ENCODE results near the gene ANTXRL. TPM values are rescaled to one million over a fixed set of nuclear protein-coding genes. Genes with fewer than 3 reads are reported as not detected.
A peak's percentile ranks its signal among the peaks of the same experiment; 100 is the strongest.

The ANTXRL gene
- total and polyA plus RNA-seq, 2 of the 8 experiments (the other 6 are each of a cell fraction or from before 2014, with no cell fraction given) = not detected

- POLR2A ChIA-PET (ENCODE audit: partially characterized antibody) = no interaction called here
- H2AFZ ChIP-seq (ENCODE audit: low read length) = peak overlapping the region; percentile 22; the same call in 1 of the 2 replicates
- H3K4ac ChIP-seq (replicated peaks; ENCODE audit: insufficient read length, low read depth, low read length) = no peak overlapping the region
- H4K91ac ChIP-seq (replicated peaks; ENCODE audit: insufficient read length, low read length) = no peak overlapping the region
- H2AK5ac ChIP-seq (ENCODE audit: low read depth, low read length) = no peak overlapping the region
- no peak overlapping the region for H3K4me3 ChIP-seq (ENCODE audit: extremely low read depth in 1 of 4, insufficient read depth in 2 of 4, low read depth in 3 of 4, low read length in 4 of 4)
- no peak overlapping the region for H3K56ac ChIP-seq (replicated peaks; ENCODE audit: insufficient read length, low read depth, low read length)
- 73% methylated on average over 2 of the region's 2 CpGs; no CpG with 5 or more reads in 1 of the 2 experiments for WGBS, 2 experiments (ENCODE audit: extremely low coverage in 1 of 2, insufficient coverage in 1 of 2, insufficient read length in 1 of 2, insufficient replicate concordance in 2 of 2, low coverage in 1 of 2, low lambda C conversion rate in 2 of 2, missing lambda C conversion rate in 1 of 2)
- H2BK20ac ChIP-seq (ENCODE audit: low read length) = no peak overlapping the region
- H3K14ac ChIP-seq (ENCODE audit: insufficient read length) = no peak overlapping the region
- no peaks in the 10 kb centered on the region for H3K4me1 ChIP-seq (replicated peaks in 1 of 4; ENCODE audit: control insufficient read depth in 3 of 4, insufficient read depth in 4 of 4, low read length in 3 of 4)
- no peak overlapping the region for H2BK12ac ChIP-seq (ENCODE audit: low read depth, low read length)
- no peak overlapping the region for H3K18ac ChIP-seq (ENCODE audit: extremely low read depth, low read length)
- FAIRE-seq (no peak), DNase-seq (ENCODE audit: low read depth in 1 of 2, low spot score in 2 of 2) (peak in 1 of 2 experiments; percentile 30)
- no peaks in the 10 kb centered on the region for H3K79me1 ChIP-seq (ENCODE audit: low read depth, low read length)
- H2BK5ac ChIP-seq (ENCODE audit: low read depth, low read length) = no peak overlapping the region
- no peak overlapping the region for H3K23ac ChIP-seq (ENCODE audit: insufficient read length)
- H3K36me3 ChIP-seq (ENCODE audit: control insufficient read depth in 2 of 4, insufficient read depth in 4 of 4, low read length in 3 of 4) = no peaks in the 10 kb centered on the region
- H3K27ac ChIP-seq (ENCODE audit: low read depth, low read length) = no peak overlapping the region
- H2BK15ac ChIP-seq (ENCODE audit: low read length) = peak overlapping the region; percentile 36; the same call in 1 of the 2 replicates
- no peaks in the 10 kb centered on the region for H4K20me1 ChIP-seq (replicated peaks in 1 of 2; ENCODE audit: control insufficient read depth in 1 of 2, insufficient read depth in 2 of 2, low read length in 2 of 2)
- no peaks in the 10 kb centered on the region; a peak in 1 of 7 replicates for H3K27me3 ChIP-seq (replicated peaks in 1 of 4; ENCODE audit: control insufficient read depth in 3 of 4, extremely low read depth in 1 of 4, insufficient read depth in 3 of 4, low read length in 3 of 4)
- H4K5ac ChIP-seq (ENCODE audit: insufficient read length, low read depth, low read length) = no peak overlapping the region
- no peak overlapping the region for H4K8ac ChIP-seq (ENCODE audit: extremely low read depth, insufficient read depth, low read length)
- no peaks in the 10 kb centered on the region for H3K9me3 ChIP-seq (ENCODE audit: insufficient read depth in 2 of 2, low read depth in 1 of 2, low read length in 1 of 2)
- no peaks in the 10 kb centered on the region for H3K23me2 ChIP-seq (ENCODE audit: low read depth, low read length)
- no peaks in the 10 kb centered on the region for H3K79me2 ChIP-seq (ENCODE audit: control insufficient read depth in 1 of 2, insufficient read depth in 2 of 2, low read length in 2 of 2)
- TF ChIP-seq CTCF (IDR thresholded peaks at IDR 0.05; ENCODE audit: control extremely low read depth in 1 of 3, insufficient read depth in 1 of 3, low read depth in 1 of 3, low read length in 3 of 3) = peak in 1 of 3 experiments; percentile 1; a peak in 1 of 4 replicates
- no peak for TF ChIP-seq SP1 (IDR thresholded peaks at IDR 0.05; ENCODE audit: low read depth, low read length)
- CTCF ChIA-PET (ENCODE audit: partially characterized antibody) = interaction anchor here (1.1 to 10.3 kb wide), 3 partner anchors 14 to 17 kb away, joined by 3 to 93 read pairs (median 6); no protein-coding TSS in a partner anchor
- no peak overlapping the region for H3K4me2 ChIP-seq (ENCODE audit: insufficient read depth in 1 of 2, low read depth in 2 of 2, low read length in 2 of 2)
- no peak overlapping the region; a peak in 1 of 7 replicates for H3K9ac ChIP-seq (replicated peaks in 1 of 4; ENCODE audit: extremely low read depth in 1 of 4, low read depth in 3 of 4, low read length in 3 of 4)
- no peak overlapping the region for H2BK120ac ChIP-seq (replicated peaks; ENCODE audit: low read depth, low read length)
These were observed 46.7 kb upstream of the ANTXRL start for GRCh38 chr10:46239993-46240683.

Data from H1 (cell line).